Pancreas (tissue), 10 donors: ENCODE measurements around the gene SCUBE3. TPM values are rescaled to one million over a fixed set of nuclear protein-coding genes. Genes with fewer than 3 reads are reported as not detected.

Experiments
- ATAC-seq, 4 donors: fragments of 200-7000 bp; cut with Tn5 transposase; one replicate each; pipeline versions ENCODE4 v1.8.0 to v1.9.1; 2020; ENCODE audit warnings: mild to moderate bottlenecking in 4 of 4, moderate library complexity in 4 of 4
- DNase-seq, 6 donors: peaks; one replicate each; pipeline ENCODE4 v3.0.0-alpha.2; 2020
- FAIRE-seq: peaks from 2 replicates; lab custom pipeline; 2012; peaks lifted over from hg19 to GRCh38; lab: Jason Lieb, UNC
- H3K27ac ChIP-seq, 4 donors: fragments of 200-600 bp; sonication (generic); 1 replicate in 3 of 4; 2 replicates in 1 of 4; pipeline versions ENCODE4 v1.5.0 to v1.8.0; 2020
- H3K27me3 ChIP-seq, 4 donors: fragments of 200-600 bp; one replicate each; pipeline ENCODE4 v1.8.0; 2021
- H3K36me3 ChIP-seq, 3 donors: fragments of 200-600 bp; sonication (generic) in 1 of 3; one replicate each; pipeline versions ENCODE4 v1.5.0 to v1.8.0; 2020 to 2021
- H3K4me1 ChIP-seq, 3 donors: fragments of 200-600 bp; one replicate each; pipeline ENCODE4 v1.8.0; 2021
- H3K4me3 ChIP-seq, 4 donors: fragments of 200-600 bp; sonication (generic) in 2 of 4; one replicate each; pipeline versions ENCODE4 v1.5.0 to v1.8.0; 2020 to 2021
- H3K9me3 ChIP-seq, 4 donors: fragments of 200-600 bp; one replicate each; pipeline ENCODE4 v1.8.0; 2021
- CTCF ChIP-seq, 4 donors: fragments of 200-600 bp; sonication (generic) in 3 of 4; IDR thresholded peaks; one replicate each; pipeline versions ENCODE4 v1.5.0 to v1.8.0; 2021; ENCODE audit warnings: antibody characterized with exemption in 4 of 4
- WGBS, 2 donors: extraction: QIAGEN DNeasy Blood & Tissue Kit; methylation state at CpG; one replicate each; pipeline ENCODE4 v1.1.7; 2013; 5-methylcytosine and 5-hydroxymethylcytosine counted together
- intact Hi-C, 3 donors: fragments of 100-400 bp; cut with DNase I; formaldehyde crosslinking; loops; one replicate each; pipeline versions ENCODE4 v1.11.1 to v1.14.2; 2022
- polyA plus RNA-seq, 2 donors: library from polyadenylated mRNA; stranded (reverse); fragments of 200-250 nt; gene quantifications; one replicate each; pipeline ENCODE4 v1.2.3, GENCODE V29; 2013
- total RNA-seq, 6 donors: library from RNA; stranded (reverse); fragmentation: NEBNext Ultra II Directional in 4 of 6; extraction: Animal tissue kit (Norgen Biotek cat#: 25700) in 4 of 6; gene quantifications; one replicate each; pipeline versions ENCODE4 v1.2.1 to v1.2.4, GENCODE V29; 2021 to 2023
- donor health status: healthy with polysubstance abuse.
- donor health status: DM: no; HTN: no; CAD: no; lungs with moderate emphysema.
- donor health status: DM: no; HTN: no; CAD: no.
- donor health status: control.
- donor health status: control.
- donor health status: Bipolar disorder and iron deficiency.
- donor health status: DM: yes; HTN: yes; CAD: no.
- donor health status: DM: no; HTN: no; CAD: no.
- donor health status: DM: no; HTN: no; CAD: no.
- donor health status: DM: yes; HTN: yes; CAD: no.

The SCUBE3 gene
- total and polyA plus RNA-seq, 8 donors: 0.02 to 0.15 (median 0.03) TPM; not detected in 1

- TF ChIP-seq CTCF (IDR thresholded peaks at IDR 0.05): no peak
- no peaks in the 10 kb centered on the region for H3K27me3 ChIP-seq
- no peaks in the 10 kb centered on the region for H3K36me3 ChIP-seq
- no peaks in the 10 kb centered on the region for H3K4me1 ChIP-seq
- H3K9me3 ChIP-seq: no peaks in the 10 kb centered on the region
- no peak for ATAC-seq
- H3K4me3 ChIP-seq: no peak overlapping the region
- FAIRE-seq: no peak
- no peak for DNase-seq
- H3K27ac ChIP-seq: no peak overlapping the region
- intact Hi-C loops: loop anchor here in 1 of 3 donors (5.0 kb wide), 1 partner anchor 95 kb away; no protein-coding TSS in a partner anchor
- WGBS, 2 donors: 88 to 91% methylated on average over 5 of the region's 5 CpGs
Measured at GRCh38 chr6:35242486-35242885, 28.7 kb downstream of the SCUBE3 start.

DNA sequence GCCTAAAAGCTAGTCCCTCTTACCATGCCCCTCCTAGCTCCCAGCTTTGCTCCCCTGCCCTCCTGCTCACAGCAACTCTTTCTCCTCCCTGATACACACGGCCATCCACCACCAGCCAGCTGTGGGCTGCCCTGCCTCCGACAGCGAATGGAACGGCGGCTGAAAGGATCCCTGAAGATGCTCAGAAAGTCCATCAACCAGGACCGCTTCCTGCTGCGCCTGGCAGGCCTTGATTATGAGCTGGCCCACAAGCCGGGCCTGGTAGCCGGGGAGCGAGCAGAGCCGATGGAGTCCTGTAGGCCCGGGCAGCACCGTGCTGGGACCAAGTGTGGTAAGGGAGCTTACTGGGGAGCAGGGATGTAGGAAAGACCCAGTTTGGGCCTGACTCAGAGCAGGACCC is 29.1 kb downstream of the SCUBE3 start:
- H3K4me3 ChIP-seq: no peak overlapping the region
- no peaks in the 10 kb centered on the region for H3K36me3 ChIP-seq
- 95 to 96% methylated on average over 13 of the region's 13 CpGs for WGBS, 2 donors
- no peaks in the 10 kb centered on the region for H3K27me3 ChIP-seq
- H3K4me1 ChIP-seq: no peaks in the 10 kb centered on the region
- DNase-seq (no peak), FAIRE-seq (no peak), ATAC-seq (no peak)
- intact Hi-C loops: loop anchor here in 1 of 3 donors (5.0 kb wide), 1 partner anchor 96 kb away; no protein-coding TSS in a partner anchor
- TF ChIP-seq CTCF (IDR thresholded peaks at IDR 0.05): no peak
- no peaks in the 10 kb centered on the region for H3K9me3 ChIP-seq
- H3K27ac ChIP-seq: no peak overlapping the region

DNA sequence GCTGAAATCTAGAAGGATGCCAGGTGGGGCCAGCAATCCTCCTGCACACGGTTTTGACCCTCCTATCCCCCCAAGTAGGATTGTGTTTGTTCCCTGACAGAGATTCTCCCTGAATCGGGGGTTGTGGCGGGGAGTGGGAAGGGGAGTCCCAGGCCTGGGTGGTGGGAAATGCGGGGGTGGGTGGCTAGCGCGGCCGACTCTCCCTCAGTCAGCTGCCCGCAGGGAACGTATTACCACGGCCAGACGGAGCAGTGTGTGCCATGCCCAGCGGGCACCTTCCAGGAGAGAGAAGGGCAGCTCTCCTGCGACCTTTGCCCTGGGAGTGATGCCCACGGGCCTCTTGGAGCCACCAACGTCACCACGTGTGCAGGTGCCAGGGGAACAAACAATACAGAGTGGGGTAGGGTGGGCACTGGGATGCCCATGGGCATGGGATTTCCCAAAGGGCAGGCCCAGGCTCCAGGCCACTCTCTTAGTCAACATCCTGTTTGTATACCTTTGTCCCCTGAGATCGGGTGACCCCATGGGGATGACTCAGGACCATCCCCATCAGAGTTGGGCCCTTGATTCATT is 29.7 kb downstream of the SCUBE3 start:
- Histone ChIP-seq H3K27ac (no peak overlapping the region), H3K4me3 (no peak overlapping the region), H3K4me1 (no peaks in the 10 kb centered on the region), H3K9me3 (no peaks in the 10 kb centered on the region), H3K36me3 (no peaks in the 10 kb centered on the region), H3K27me3 (no peaks in the 10 kb centered on the region)
- FAIRE-seq: no peak
- no peak for ATAC-seq
- TF ChIP-seq CTCF (IDR thresholded peaks at IDR 0.05): no peak
- DNase-seq: no peak
- WGBS, 2 donors: 74 to 81% methylated on average over 17 of the region's 17 CpGs
- intact Hi-C loops: loop anchor here in 1 of 3 donors (5.0 kb wide), 1 partner anchor 96 kb away; no protein-coding TSS in a partner anchor

- 93 to 95% methylated on average over 7 of the region's 7 CpGs for WGBS, 2 donors
- no peak for ATAC-seq
- no peak for FAIRE-seq
- H3K9me3 ChIP-seq: no peaks in the 10 kb centered on the region
- no peaks in the 10 kb centered on the region for H3K27me3 ChIP-seq
- no peak for TF ChIP-seq CTCF (IDR thresholded peaks at IDR 0.05)
- DNase-seq: no peak
- H3K27ac ChIP-seq: no peak overlapping the region
- intact Hi-C loops: loop anchor here in 1 of 3 donors (5.0 kb wide), 1 partner anchor 97 kb away; no protein-coding TSS in a partner anchor
- H3K36me3 ChIP-seq: no peaks in the 10 kb centered on the region
- no peak overlapping the region for H3K4me3 ChIP-seq
- H3K4me1 ChIP-seq: no peaks in the 10 kb centered on the region
Measured at GRCh38 chr6:35244551-35244950, 30.8 kb downstream of the SCUBE3 start.

GRCh38 chr6:35247642-35248231 is 34.0 kb downstream of the SCUBE3 start:
- intact Hi-C loops: no loop called here
- H3K27ac ChIP-seq: no peak overlapping the region
- FAIRE-seq: no peak

More at GRCh38 chr6:35247642-35248231, 34.0 kb downstream of the SCUBE3 start:
- TF ChIP-seq CTCF (IDR thresholded peaks at IDR 0.05): no peak
- H3K27me3 ChIP-seq: no peaks in the 10 kb centered on the region
- no peaks in the 10 kb centered on the region for H3K36me3 ChIP-seq
- H3K4me3 ChIP-seq: no peak overlapping the region
- DNase-seq (no peak), ATAC-seq (no peak)
- WGBS, 2 donors: 91 to 95% methylated on average over 2 of the region's 2 CpGs
- H3K9me3 ChIP-seq: no peaks in the 10 kb centered on the region
- H3K4me1 ChIP-seq: no peaks in the 10 kb centered on the region
